ENCODE results near the gene NCAPD2. TPM values are rescaled to one million over a fixed set of nuclear protein-coding genes. Genes with fewer than 3 reads are reported as not detected.
A peak's percentile ranks its signal among the peaks of the same experiment; 100 is the strongest.

NCAPD2 gene, protein sequence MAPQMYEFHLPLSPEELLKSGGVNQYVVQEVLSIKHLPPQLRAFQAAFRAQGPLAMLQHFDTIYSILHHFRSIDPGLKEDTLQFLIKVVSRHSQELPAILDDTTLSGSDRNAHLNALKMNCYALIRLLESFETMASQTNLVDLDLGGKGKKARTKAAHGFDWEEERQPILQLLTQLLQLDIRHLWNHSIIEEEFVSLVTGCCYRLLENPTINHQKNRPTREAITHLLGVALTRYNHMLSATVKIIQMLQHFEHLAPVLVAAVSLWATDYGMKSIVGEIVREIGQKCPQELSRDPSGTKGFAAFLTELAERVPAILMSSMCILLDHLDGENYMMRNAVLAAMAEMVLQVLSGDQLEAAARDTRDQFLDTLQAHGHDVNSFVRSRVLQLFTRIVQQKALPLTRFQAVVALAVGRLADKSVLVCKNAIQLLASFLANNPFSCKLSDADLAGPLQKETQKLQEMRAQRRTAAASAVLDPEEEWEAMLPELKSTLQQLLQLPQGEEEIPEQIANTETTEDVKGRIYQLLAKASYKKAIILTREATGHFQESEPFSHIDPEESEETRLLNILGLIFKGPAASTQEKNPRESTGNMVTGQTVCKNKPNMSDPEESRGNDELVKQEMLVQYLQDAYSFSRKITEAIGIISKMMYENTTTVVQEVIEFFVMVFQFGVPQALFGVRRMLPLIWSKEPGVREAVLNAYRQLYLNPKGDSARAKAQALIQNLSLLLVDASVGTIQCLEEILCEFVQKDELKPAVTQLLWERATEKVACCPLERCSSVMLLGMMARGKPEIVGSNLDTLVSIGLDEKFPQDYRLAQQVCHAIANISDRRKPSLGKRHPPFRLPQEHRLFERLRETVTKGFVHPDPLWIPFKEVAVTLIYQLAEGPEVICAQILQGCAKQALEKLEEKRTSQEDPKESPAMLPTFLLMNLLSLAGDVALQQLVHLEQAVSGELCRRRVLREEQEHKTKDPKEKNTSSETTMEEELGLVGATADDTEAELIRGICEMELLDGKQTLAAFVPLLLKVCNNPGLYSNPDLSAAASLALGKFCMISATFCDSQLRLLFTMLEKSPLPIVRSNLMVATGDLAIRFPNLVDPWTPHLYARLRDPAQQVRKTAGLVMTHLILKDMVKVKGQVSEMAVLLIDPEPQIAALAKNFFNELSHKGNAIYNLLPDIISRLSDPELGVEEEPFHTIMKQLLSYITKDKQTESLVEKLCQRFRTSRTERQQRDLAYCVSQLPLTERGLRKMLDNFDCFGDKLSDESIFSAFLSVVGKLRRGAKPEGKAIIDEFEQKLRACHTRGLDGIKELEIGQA (N-terminal part only)
- 104 and 106 TPM in 2 replicates for total RNA-seq

DNA sequence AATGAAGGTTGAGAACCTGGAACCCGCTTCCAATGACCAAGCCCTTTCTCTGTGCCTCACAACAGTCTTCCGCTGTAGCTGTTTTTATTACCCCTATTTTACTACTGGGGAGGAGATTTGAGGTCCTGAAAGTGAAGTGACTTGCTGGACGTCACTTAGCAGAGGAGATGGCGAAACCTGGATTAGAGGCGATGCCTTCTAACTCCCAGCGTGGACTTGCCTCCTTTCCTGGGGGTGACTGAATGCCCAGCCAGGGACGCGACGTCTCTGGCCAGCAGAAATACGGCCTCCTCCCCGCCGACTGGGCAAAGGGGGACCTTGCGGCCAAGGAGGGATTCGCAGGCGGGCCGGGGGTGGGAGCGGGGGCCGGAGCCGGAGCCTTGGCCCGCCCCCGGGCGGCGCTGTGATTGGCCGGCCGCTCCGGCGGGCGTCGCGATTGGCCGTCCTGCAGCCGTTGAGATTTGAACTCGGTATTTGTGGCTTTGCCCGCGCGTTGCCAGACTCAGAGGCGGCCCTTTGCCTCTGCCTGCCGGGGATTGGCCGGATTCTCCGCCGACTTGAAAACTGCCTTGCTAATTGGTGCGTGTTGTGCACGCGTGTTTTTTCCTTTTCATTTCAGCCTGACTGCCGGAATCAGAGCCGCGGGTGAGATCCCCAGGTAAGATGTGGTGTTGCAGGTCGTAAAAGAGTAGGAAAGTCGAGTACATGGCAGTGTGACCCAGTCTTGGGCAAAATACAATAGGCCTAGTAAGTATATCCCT lies at the start of gene NCAPD2:
Gene NCAPD2 (plus strand): TSS at position 606 of the 761 bp plus-strand sequence. CDS start 997 bp downstream, outside the sequence.
- peak within 1 kb of the TSS; percentile 95 for H3K4me3 Mint-ChIP-seq
- H3K9me3 Mint-ChIP-seq, result no peaks in the 10 kb centered on the region
- peak; percentile 99 for DNase-seq
- intact Hi-C loops (cut with micrococcal nuclease), result loop anchor here (1.0 to 5.0 kb wide), 7 partner anchors 23 to 359 kb away; partner anchors contain the start of genes CDCA3, ING4, USP5 and VAMP1
- H3K27me3 Mint-ChIP-seq, result no peaks in the 10 kb centered on the region
- peak within 1 kb of the TSS; percentile 98 for H3K27ac Mint-ChIP-seq
- peaks cover 43% of the 10 kb centered on the region for H3K36me3 Mint-ChIP-seq (ENCODE audit: low read depth)
- peaks cover 34% of the 10 kb centered on the region for H3K4me1 Mint-ChIP-seq

DNA sequence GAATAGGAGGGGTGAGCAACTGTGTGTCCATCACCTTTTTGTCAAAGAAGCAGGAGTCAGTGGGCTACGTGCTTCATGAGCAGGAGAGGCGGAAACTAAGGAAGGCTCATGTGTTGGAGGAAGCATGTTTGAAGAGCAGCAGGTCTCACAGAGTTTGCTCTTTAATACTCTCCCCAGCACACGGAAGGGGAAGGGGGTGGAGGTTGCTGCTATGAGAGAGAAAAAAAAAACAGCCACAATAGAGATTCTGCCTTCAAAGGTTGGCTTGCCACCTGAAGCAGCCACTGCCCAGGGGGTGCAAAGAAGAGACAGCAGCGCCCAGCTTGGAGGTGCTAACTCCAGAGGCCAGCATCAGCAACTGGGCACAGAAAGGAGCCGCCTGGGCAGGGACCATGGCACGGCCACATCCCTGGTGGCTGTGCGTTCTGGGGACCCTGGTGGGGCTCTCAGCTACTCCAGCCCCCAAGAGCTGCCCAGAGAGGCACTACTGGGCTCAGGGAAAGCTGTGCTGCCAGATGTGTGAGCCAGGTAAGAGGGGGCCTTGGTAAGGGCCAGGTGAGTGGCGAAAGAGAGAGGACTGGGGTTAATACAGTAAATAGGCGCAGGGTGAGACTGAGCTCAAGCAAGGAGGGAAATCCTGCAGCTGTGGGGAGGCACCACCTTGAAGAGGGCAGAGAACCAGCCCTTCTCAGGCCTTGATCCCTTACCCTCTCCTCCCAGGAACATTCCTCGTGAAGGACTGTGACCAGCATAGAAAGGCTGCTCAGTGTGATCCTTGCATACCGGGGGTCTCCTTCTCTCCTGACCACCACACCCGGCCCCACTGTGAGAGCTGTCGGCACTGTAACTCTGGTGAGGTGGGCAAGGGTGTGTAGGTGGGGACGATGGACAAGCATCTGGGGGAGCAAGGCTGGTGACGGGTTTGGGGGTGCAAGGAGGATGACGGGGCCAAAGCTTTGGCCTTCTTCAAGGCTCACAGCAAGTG lies 48.9 kb upstream of the NCAPD2 start, which contains the start of gene CD27:
Gene CD27 (plus strand): TSS at position 252 of the 985 bp plus-strand sequence. CDS start 141 bp downstream, at position 393.
- intact Hi-C loops (cut with micrococcal nuclease), result loop anchor here (1.0 kb wide), 1 partner anchor 7 kb away; the partner anchor contains the start of gene TAPBPL
- Mint-ChIP-seq H3K27ac (peak within 1 kb of the TSS; percentile 94), H3K36me3 (ENCODE audit: low read depth) (peaks cover 28% of the 10 kb centered on the region), H3K4me3 (peak within 1 kb of the TSS; percentile 93), H3K27me3 (no peaks in the 10 kb centered on the region), H3K9me3 (no peaks in the 10 kb centered on the region), H3K4me1 (peaks cover 59% of the 10 kb centered on the region)
- DNase-seq, result peak; percentile 83

DNA sequence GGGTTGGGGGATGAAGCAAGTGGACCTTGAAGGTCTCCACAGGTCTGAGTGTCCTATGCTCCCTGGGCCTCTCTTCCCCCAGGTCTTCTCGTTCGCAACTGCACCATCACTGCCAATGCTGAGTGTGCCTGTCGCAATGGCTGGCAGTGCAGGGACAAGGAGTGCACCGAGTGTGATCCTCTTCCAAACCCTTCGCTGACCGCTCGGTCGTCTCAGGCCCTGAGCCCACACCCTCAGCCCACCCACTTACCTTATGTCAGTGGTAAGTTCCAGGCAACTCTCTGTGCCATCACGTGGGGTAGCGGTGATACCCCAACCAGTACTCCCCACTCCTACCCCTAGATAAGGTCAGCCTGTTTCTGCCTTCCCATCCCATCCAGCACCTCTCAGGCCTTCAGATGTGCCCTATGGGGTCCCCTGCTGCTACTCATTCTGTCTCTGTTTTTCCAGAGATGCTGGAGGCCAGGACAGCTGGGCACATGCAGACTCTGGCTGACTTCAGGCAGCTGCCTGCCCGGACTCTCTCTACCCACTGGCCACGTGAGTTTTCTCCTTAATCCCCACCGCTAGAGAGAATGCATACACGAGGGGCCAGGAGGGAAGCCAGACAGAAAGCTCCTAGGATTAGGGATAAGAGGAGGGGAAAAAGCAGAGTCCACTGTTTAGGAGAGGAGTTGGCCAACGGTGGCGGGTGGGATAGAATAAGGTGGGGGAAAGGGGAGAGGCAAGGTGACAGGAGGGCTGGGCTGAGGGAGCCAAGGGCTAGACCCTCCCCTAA lies 43.6 kb upstream of the NCAPD2 start:
- Mint-ChIP-seq H3K4me3 (peak overlapping the region; percentile 97), H3K27me3 (no peaks in the 10 kb centered on the region), H3K27ac (peak overlapping the region; percentile 97), H3K36me3 (ENCODE audit: low read depth) (peaks cover 68% of the 10 kb centered on the region), H3K9me3 (no peaks in the 10 kb centered on the region), H3K4me1 (peaks cover 69% of the 10 kb centered on the region)
- intact Hi-C loops (cut with micrococcal nuclease), result loop anchor here (5.0 kb wide), 1 partner anchor 502 kb away; the partner anchor contains the start of gene PTPN6
- DNase-seq, result no peak

DNA sequence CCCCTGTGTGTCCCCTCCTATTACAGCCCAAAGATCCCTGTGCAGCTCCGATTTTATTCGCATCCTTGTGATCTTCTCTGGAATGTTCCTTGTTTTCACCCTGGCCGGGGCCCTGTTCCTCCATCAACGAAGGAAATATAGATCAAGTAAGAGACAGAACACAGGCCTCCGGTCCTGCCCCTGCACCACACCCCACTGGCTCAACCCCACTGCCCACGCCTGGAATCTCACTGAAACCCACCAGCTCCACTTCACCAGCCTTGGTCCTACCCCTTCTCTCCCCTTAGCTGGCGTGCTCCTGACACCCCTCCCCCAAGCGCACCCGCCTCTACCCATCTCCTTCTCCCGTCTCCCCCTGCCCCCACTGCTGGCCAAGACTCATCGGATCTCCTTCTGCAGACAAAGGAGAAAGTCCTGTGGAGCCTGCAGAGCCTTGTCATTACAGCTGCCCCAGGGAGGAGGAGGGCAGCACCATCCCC lies 43.0 kb upstream of the NCAPD2 start:
- Mint-ChIP-seq H3K9me3 (no peaks in the 10 kb centered on the region), H3K27ac (peak overlapping the region; percentile 97), H3K27me3 (no peaks in the 10 kb centered on the region), H3K4me3 (peak overlapping the region; percentile 97), H3K36me3 (ENCODE audit: low read depth) (peaks cover 67% of the 10 kb centered on the region), H3K4me1 (peaks cover 68% of the 10 kb centered on the region)
- intact Hi-C loops (cut with micrococcal nuclease), result loop anchor here (5.0 kb wide), 1 partner anchor 501 kb away; the partner anchor contains the start of gene PTPN6
- DNase-seq, result peak; percentile 74

DNA sequence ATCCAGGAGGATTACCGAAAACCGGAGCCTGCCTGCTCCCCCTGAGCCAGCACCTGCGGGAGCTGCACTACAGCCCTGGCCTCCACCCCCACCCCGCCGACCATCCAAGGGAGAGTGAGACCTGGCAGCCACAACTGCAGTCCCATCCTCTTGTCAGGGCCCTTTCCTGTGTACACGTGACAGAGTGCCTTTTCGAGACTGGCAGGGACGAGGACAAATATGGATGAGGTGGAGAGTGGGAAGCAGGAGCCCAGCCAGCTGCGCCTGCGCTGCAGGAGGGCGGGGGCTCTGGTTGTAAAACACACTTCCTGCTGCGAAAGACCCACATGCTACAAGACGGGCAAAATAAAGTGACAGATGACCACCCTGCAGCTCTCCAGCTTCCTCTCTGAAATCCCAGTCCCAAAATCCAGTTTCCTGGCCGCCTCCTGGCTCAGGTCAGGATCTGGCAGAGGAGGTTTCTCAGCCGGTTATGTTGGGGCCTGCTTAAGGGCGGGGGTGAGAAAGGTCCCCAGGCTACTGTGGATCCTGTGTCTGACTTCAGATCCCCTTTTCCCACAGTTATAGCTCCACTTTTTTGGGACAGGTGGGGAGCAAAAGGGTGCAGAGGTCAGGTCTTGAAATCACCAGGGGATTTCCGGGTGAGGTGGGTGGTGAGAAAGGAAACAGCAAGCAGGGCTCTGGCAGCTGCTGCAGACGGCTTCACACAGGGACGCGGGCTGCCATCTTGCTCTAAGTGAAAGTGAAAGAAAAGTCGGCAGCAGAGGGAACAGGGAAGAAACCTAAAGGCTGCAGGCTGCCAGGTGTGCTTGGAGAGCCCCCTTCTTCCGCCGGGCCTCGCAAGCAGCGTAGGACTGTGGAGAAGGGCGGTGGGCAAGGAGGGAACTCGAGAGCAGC lies 42.3 kb upstream of the NCAPD2 start, which contains the start of gene TAPBPL:
Gene TAPBPL (plus strand): TSS at position 695 of the 897 bp plus-strand sequence. CDS start 207 bp downstream, outside the sequence.
- Mint-ChIP-seq H3K27me3 (no peaks in the 10 kb centered on the region), H3K36me3 (ENCODE audit: low read depth) (peaks cover 66% of the 10 kb centered on the region), H3K9me3 (no peaks in the 10 kb centered on the region), H3K27ac (peak within 1 kb of the TSS; percentile 97), H3K4me1 (peaks cover 66% of the 10 kb centered on the region), H3K4me3 (peak within 1 kb of the TSS; percentile 97)
- intact Hi-C loops (cut with micrococcal nuclease), result loop anchor here (1.0 to 5.0 kb wide), 4 partner anchors 7 to 501 kb away; partner anchors contain the start of genes CD27 and PTPN6
- peak; percentile 94 for DNase-seq

DNA sequence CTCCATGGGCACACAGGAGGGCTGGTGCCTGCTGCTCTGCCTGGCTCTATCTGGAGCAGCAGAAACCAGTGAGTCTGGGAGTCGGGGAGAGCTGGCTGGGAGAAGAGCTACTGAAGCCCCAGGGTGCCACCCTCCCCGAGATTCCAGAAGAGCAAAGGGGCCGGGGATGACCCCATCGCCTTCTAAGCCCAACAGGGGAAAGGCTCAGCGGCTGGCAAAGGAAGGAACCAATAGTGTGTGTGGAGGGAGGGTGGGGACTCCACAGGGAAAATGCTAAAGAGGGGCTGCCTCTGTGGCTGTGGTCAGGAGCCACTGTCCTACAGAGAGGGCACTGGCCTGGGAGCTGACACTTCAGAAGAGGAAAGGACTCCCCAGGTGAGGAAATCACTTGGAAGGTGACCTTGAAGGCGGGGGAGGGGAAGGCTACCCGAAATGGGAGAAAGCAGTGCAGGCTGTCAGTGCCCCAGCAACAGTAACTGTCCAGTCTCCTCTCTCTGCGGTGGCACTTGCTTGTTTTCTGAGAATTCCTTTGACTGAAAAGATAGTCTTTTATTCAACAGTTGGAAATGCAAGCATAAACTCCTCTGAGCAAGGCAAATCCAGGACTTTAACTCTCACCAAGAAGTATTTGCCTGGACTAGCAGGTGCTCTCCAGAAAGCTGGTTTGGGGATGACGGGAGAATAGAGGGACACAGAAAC lies 41.5 kb upstream of the NCAPD2 start:
- Mint-ChIP-seq H3K27ac (peak overlapping the region; percentile 97), H3K4me1 (peaks cover 63% of the 10 kb centered on the region), H3K4me3 (peak overlapping the region; percentile 97), H3K27me3 (no peaks in the 10 kb centered on the region), H3K36me3 (ENCODE audit: low read depth) (peaks cover 70% of the 10 kb centered on the region), H3K9me3 (no peaks in the 10 kb centered on the region)
- intact Hi-C loops (cut with micrococcal nuclease), result loop anchor here (1.0 to 5.0 kb wide), 4 partner anchors 8 to 500 kb away; partner anchors contain the start of genes CD27 and PTPN6
- DNase-seq, result peak; percentile 77

DNA sequence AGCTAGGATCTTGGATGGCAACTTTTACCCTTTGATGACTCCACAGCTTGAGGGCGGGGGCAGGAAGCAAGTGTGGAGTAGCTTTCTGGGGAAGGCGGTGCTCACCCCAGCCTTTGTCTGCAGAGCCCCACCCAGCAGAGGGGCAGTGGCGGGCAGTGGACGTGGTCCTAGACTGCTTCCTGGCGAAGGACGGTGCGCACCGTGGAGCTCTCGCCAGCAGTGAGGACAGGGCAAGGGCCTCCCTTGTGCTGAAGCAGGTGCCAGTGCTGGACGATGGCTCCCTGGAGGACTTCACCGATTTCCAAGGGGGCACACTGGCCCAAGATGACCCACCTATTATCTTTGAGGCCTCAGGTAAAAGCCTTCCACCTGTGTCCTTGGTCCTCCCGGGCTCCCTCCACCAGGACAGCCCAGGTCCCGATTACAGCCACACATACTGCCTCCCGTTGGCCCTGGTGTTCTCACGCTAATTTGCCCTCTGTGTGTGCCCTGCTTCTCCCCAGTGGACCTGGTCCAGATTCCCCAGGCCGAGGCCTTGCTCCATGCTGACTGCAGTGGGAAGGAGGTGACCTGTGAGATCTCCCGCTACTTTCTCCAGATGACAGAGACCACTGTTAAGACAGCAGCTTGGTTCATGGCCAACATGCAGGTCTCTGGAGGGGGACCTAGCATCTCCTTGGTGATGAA lies 40.8 kb upstream of the NCAPD2 start:
- peak overlapping the region; percentile 97 for H3K4me3 Mint-ChIP-seq
- peak; percentile 81 for DNase-seq

DNA sequence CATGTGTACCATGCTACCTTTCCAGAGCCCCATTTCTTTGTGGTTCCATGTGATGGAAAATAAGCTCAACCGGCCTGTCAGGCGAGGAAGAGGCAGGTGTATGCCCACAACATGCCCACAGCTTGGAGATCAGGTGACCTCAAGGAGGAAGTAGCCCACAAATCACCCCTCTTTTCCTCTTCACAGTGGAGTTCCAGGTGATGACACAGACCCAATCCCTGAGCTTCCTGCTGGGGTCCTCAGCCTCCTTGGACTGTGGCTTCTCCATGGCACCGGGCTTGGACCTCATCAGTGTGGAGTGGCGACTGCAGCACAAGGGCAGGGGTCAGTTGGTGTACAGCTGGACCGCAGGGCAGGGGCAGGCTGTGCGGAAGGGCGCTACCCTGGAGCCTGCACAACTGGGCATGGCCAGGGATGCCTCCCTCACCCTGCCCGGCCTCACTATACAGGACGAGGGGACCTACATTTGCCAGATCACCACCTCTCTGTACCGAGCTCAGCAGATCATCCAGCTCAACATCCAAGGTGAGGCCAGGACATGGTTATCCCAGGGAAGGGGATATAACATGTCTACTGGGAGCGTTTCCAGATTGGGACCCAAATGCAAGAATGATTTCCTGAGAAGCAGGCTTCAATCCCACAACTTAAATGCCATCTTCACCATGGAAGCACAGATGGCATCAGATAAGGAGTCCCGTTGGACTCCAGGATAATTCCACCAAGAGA lies 36.5 kb upstream of the NCAPD2 start:
- intact Hi-C loops (cut with micrococcal nuclease), result no loop called here
- peak overlapping the region; percentile 69 for H3K27ac Mint-ChIP-seq
- H3K27me3 Mint-ChIP-seq, result no peaks in the 10 kb centered on the region
- H3K4me1 Mint-ChIP-seq, result peaks cover 67% of the 10 kb centered on the region
- DNase-seq, result no peak
- peaks cover 86% of the 10 kb centered on the region for H3K36me3 Mint-ChIP-seq (ENCODE audit: low read depth)
- H3K9me3 Mint-ChIP-seq, result no peaks in the 10 kb centered on the region
- H3K4me3 Mint-ChIP-seq, result peak overlapping the region; percentile 24

More for the DNA sequence above, 40.8 kb upstream of the NCAPD2 start:
- intact Hi-C loops (cut with micrococcal nuclease), result loop anchor here (1.0 to 5.0 kb wide), 4 partner anchors 9 to 499 kb away; partner anchors contain the start of genes CD27 and PTPN6
- no peaks in the 10 kb centered on the region for H3K9me3 Mint-ChIP-seq
- H3K36me3 Mint-ChIP-seq (ENCODE audit: low read depth), result peaks cover 72% of the 10 kb centered on the region
- no peaks in the 10 kb centered on the region for H3K27me3 Mint-ChIP-seq
- peaks cover 57% of the 10 kb centered on the region for H3K4me1 Mint-ChIP-seq
- H3K27ac Mint-ChIP-seq, result peak overlapping the region; percentile 97

All from activated CD4-positive, alpha-beta T cell treated with anti-CD3 and anti-CD28 coated beads, Interleukin-2, amount 10 ng/mL, durations not matched to agents 24 days and 14 days (primary cell).